DOHH2 (cell line): Measurements from ENCODE around the gene GUCA1A.

Source experiments
- CTCF ChIP-seq: fragments of 200-600 bp; sonication (generic); IDR thresholded peaks from one replicate; pipeline ENCODE4 v1.5.1; 2014; ENCODE audit warnings: antibody characterized with exemption, mild to moderate bottlenecking, low read depth, low read length; ENCODE audit not compliant: poor library complexity, severe bottlenecking
- EZH2phosphoT487 ChIP-seq: fragments of 200-600 bp; sonication (generic); IDR thresholded peaks from 2 replicates; pipeline ENCODE4 v1.6.1; 2017; ENCODE audit warnings: borderline replicate concordance, mild to moderate bottlenecking, antibody characterized with exemption, low read length, moderate library complexity, mixed read lengths

GRCh38 chr6:42227173-42227850 lies 54.1 kb downstream of the GUCA1A start:
- TF ChIP-seq CTCF (no peak), EZH2phosphoT487 (no peak)
